Measurements from ENCODE around the gene SLC5A12.

DNA sequence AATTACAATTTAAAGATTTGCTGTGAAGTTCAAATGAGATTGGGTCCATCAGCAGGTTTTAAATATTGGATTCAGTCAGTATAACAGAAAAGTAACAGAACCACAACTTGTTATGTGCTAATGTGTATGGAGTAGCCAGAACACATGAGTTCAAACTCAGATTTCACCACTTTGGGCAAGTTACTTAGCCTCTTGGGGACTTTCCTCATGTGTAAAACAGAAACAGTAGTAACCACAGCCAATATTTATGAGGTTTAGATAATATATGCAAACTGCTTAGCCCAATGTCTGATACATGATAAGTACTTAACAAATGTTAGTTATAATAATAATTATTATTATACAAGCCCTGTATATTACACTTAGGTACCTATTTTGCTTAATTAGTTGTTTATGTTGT lies 21.8 kb upstream of the SLC5A12 start:
- TF ChIP-seq, protein P1, sequence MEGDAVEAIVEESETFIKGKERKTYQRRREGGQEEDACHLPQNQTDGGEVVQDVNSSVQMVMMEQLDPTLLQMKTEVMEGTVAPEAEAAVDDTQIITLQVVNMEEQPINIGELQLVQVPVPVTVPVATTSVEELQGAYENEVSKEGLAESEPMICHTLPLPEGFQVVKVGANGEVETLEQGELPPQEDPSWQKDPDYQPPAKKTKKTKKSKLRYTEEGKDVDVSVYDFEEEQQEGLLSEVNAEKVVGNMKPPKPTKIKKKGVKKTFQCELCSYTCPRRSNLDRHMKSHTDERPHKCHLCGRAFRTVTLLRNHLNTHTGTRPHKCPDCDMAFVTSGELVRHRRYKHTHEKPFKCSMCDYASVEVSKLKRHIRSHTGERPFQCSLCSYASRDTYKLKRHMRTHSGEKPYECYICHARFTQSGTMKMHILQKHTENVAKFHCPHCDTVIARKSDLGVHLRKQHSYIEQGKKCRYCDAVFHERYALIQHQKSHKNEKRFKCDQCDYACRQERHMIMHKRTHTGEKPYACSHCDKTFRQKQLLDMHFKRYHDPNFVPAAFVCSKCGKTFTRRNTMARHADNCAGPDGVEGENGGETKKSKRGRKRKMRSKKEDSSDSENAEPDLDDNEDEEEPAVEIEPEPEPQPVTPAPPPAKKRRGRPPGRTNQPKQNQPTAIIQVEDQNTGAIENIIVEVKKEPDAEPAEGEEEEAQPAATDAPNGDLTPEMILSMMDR (IDR thresholded peaks at IDR 0.05; ENCODE audit: low read depth, low read length) = no peak
- no peak for TF ChIP-seq EZH2phosphoT487 (IDR thresholded peaks at IDR 0.05; ENCODE audit: low read depth)

Data from OCI-LY3 (cell line).